Stomach smooth muscle (tissue), 2 donors: ENCODE measurements around the gene ADAM19.

Experiments
- H3K27ac ChIP-seq: one replicate; pipeline ENCODE4 v1.7.0; 2013; ENCODE audit warnings: mild to moderate bottlenecking, low read length, inconsistent platforms
- H3K27me3 ChIP-seq, 2 donors: one replicate each; pipeline ENCODE4 v1.7.0; 2013; ENCODE audit warnings: low read length in 2 of 2; ENCODE audit not compliant: insufficient read depth in 2 of 2, control insufficient read depth in 1 of 2
- H3K36me3 ChIP-seq, 2 donors: one replicate each; pipeline ENCODE4 v1.7.0; 2013; ENCODE audit warnings: low read length in 2 of 2; ENCODE audit not compliant: control insufficient read depth in 2 of 2, insufficient read depth in 2 of 2
- H3K4me1 ChIP-seq: one replicate; pipeline ENCODE4 v1.7.0; 2013; ENCODE audit warnings: low read length; ENCODE audit not compliant: control insufficient read depth, insufficient read depth
- H3K4me3 ChIP-seq, 2 donors: one replicate each; pipeline ENCODE4 v1.7.0; 2013; ENCODE audit warnings: low read length in 2 of 2
- H3K9ac ChIP-seq, 2 donors: one replicate each; pipeline ENCODE4 v1.7.0; 2013; ENCODE audit warnings: low read length in 2 of 2, mild to moderate bottlenecking in 1 of 2
- H3K9me3 ChIP-seq, 2 donors: one replicate each; pipeline ENCODE4 v1.7.0; 2013; ENCODE audit warnings: low read length in 2 of 2; ENCODE audit not compliant: control insufficient read depth in 2 of 2
- donor health status: healthy.
- donor health status: Pancreatic carcinoma.

ADAM19 gene

DNA sequence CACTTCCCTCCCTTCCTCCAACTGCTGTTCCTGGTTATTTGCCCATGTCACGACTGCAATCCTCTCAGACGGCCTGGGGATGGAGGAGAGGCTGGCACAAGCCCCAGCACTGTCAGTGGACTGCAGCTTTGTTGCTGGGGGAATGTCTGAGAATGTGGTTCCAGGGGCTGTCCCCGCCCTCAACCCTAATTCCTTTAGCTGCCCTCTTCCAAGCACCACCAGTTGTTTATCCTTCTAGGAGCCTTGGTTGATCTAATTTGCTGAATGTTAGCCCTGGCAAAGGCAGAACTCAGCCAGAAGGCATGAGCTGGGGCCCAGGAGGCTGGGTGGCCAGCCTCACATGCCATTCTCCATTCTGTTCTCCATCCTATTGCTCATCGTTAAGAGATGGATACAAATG lies 51.6 kb downstream of the ADAM19 start:
- no peaks in the 10 kb centered on the region for H3K9me3 ChIP-seq
- H3K4me1 ChIP-seq: peaks cover 53% of the 10 kb centered on the region
- H3K36me3 ChIP-seq: peaks cover 6 to 15% of the 10 kb centered on the region in 2 donors
- H3K9ac ChIP-seq: peak overlapping the region; percentile 1 to 29
- no peaks in the 10 kb centered on the region for H3K27me3 ChIP-seq
- H3K4me3 ChIP-seq: no peak overlapping the region
- H3K27ac ChIP-seq: peak overlapping the region; percentile 68

GRCh38 chr5:157521704-157522029 lies 53.9 kb downstream of the ADAM19 start:
- H3K27ac ChIP-seq: peak overlapping the region; percentile 74
- H3K36me3 ChIP-seq: peaks cover 9 to 19% of the 10 kb centered on the region in 2 donors
- peaks cover 51% of the 10 kb centered on the region for H3K4me1 ChIP-seq
- H3K9me3 ChIP-seq: no peaks in the 10 kb centered on the region
- no peak overlapping the region for H3K9ac ChIP-seq
- peak overlapping the region in 1 of 2 donors; percentile 29 for H3K4me3 ChIP-seq
- no peaks in the 10 kb centered on the region for H3K27me3 ChIP-seq

DNA sequence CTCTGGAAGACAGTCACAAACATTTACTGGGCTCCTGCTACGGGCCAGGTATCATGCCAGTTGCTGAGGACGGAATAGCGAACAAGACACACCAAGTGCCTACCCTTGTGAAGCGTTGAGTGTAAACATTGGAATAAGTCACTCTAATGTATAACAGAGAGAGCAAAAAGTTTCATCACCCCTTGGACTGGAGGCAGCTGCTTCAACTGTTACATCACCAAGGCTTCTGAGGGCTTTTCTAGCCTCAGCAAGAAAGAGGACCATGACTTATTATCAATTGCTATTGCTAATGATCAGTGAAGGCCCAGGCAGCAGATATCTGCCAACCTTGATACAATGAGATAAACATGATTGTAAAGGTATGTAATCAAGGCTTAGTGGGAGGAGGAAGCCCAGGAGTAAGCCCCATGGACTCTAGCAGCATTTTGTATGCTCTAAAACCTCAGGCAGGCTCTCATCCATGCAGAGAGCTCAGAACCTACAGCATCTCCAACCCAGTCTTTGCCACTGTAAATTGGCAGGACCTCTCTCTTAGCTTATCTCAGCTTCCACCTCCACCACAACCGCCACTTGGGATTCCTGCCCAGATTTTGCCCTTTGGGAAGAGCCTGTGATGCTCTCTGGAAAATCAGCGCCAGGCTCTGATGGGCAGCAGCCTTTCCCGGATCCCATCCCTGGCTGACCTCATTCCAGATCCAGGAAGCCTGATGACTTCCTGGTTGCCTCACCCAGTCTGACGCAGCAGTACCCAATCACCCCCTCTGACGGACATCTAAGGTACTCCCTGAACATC lies 54.5 kb downstream of the ADAM19 start:
- no peaks in the 10 kb centered on the region for H3K27me3 ChIP-seq
- H3K27ac ChIP-seq: peak overlapping the region; percentile 74
- H3K9ac ChIP-seq: peak overlapping the region in 1 of 2 donors; percentile 23
- peak overlapping the region in 1 of 2 donors; percentile 29 for H3K4me3 ChIP-seq
- peaks cover 56% of the 10 kb centered on the region for H3K4me1 ChIP-seq
- peaks cover 9 to 23% of the 10 kb centered on the region in 2 donors for H3K36me3 ChIP-seq
- H3K9me3 ChIP-seq: no peaks in the 10 kb centered on the region

- peaks cover 12 to 27% of the 10 kb centered on the region in 2 donors for H3K36me3 ChIP-seq
- no peaks in the 10 kb centered on the region for H3K9me3 ChIP-seq
- H3K27ac ChIP-seq: peak overlapping the region; percentile 24
- H3K4me1 ChIP-seq: peaks cover 54% of the 10 kb centered on the region
- no peaks in the 10 kb centered on the region for H3K27me3 ChIP-seq
- H3K9ac ChIP-seq: no peak overlapping the region
- H3K4me3 ChIP-seq: no peak overlapping the region
Measured at GRCh38 chr5:157519579-157520253, 55.9 kb downstream of the ADAM19 start.

- Histone ChIP-seq H3K9me3 (no peaks in the 10 kb centered on the region), H3K27me3 (no peaks in the 10 kb centered on the region), H3K4me1 (peaks cover 46% of the 10 kb centered on the region), H3K9ac (no peak overlapping the region), H3K27ac (peak overlapping the region; percentile 24), H3K36me3 (peaks cover 13 to 32% of the 10 kb centered on the region in 2 donors), H3K4me3 (no peak overlapping the region)
Measured at GRCh38 chr5:157518963-157519362, 56.6 kb downstream of the ADAM19 start.

DNA sequence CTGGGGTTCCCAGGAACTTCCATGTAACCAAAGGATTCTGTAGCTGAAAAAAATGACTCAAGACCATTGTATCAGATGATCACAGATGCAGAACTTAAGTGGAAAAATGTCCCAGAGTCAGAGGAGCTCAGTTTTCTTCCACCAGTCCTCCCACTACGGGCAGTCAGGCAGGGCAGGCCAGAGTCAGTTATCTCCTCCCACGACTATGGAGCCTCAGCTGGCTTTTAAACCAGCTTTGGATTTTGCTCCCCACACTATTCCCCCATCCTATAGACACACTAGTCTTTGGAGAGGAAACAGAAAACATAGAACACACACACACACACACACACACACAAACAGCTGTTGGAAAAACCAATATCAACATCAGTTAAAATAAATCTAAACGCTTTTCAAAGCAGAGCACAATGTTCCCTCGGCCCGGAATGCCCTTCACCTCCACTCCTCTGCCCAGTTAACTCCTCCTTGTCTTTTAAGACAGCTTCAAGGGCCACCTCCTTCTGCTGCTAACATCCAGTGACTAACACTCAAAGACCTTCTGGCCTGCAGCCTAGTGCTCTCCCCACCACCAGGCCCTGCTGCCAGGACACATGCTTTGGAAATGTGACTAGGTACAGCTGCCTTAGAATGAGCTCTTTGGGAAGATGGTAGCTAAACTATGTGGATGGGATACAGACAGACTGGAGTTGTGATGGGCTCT lies 58.8 kb downstream of the ADAM19 start:
- peaks cover 41% of the 10 kb centered on the region for H3K4me1 ChIP-seq
- no peaks in the 10 kb centered on the region for H3K9me3 ChIP-seq
- H3K4me3 ChIP-seq: peak overlapping the region in 1 of 2 donors; percentile 15
- H3K36me3 ChIP-seq: peaks cover 20 to 43% of the 10 kb centered on the region in 2 donors
- H3K27ac ChIP-seq: peak overlapping the region; percentile 89
- peak overlapping the region in 1 of 2 donors; percentile 47 for H3K9ac ChIP-seq
- H3K27me3 ChIP-seq: no peaks in the 10 kb centered on the region

DNA sequence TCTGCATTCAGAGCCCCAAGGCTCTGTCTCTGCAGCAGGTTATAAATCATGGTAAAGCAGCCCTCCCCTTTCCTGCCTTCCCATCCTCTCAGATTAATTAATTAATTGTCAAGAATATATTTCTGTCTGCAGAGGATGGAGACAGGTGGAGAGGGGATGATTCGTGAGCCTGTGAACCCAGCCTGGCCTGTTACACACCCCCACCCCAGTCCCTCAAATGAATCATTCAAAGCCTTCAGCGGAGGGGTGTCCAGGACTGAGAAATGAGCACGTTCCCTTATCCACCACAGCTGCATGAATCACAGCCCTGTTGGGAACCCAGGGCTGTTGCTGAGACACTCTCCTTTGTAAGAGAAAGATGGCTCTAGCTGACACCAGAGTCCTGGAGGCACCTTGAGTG lies 59.6 kb downstream of the ADAM19 start:
- peak overlapping the region; percentile 89 for H3K27ac ChIP-seq
- H3K4me1 ChIP-seq: peaks cover 40% of the 10 kb centered on the region
- peaks cover 19 to 42% of the 10 kb centered on the region in 2 donors for H3K36me3 ChIP-seq
- H3K9ac ChIP-seq: peak overlapping the region; percentile 29 to 47
- no peak overlapping the region for H3K4me3 ChIP-seq
- no peaks in the 10 kb centered on the region for H3K9me3 ChIP-seq
- H3K27me3 ChIP-seq: no peaks in the 10 kb centered on the region

DNA sequence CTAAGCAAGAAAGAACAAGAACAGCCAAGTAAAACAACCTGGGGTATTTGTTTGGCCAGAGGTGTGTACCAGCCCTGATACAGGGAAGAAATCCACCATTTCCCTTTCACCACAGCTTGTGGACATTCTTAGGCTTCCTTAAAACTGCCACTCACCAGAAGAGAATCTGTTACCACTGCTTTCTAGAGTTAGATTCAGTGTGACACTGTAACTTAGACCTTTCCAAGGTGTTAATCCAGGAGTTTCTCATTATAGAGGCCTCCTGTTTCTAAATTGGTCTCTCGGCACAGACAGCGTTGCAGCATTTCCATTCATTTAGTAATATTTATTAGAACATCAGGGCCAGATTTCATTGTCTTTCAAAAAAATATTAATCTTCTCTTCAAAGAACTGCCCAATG lies 60.6 kb downstream of the ADAM19 start:
- peaks cover 21 to 35% of the 10 kb centered on the region in 2 donors for H3K36me3 ChIP-seq
- no peak overlapping the region for H3K4me3 ChIP-seq
- H3K9me3 ChIP-seq: no peaks in the 10 kb centered on the region
- H3K27me3 ChIP-seq: no peaks in the 10 kb centered on the region
- H3K4me1 ChIP-seq: peaks cover 40% of the 10 kb centered on the region
- H3K27ac ChIP-seq: no peak overlapping the region
- H3K9ac ChIP-seq: no peak overlapping the region

GRCh38 chr5:157513182-157513581 lies 62.4 kb downstream of the ADAM19 start:
- Histone ChIP-seq H3K9me3 (no peaks in the 10 kb centered on the region), H3K27me3 (no peaks in the 10 kb centered on the region), H3K9ac (no peak overlapping the region), H3K36me3 (peaks cover 26 to 40% of the 10 kb centered on the region in 2 donors), H3K4me3 (no peak overlapping the region), H3K27ac (peak overlapping the region; percentile 83), H3K4me1 (peaks cover 40% of the 10 kb centered on the region)

GRCh38 chr5:157511651-157512644 lies 63.6 kb downstream of the ADAM19 start:
- Histone ChIP-seq H3K4me3 (peak overlapping the region in 1 of 2 donors; percentile 35), H3K9me3 (no peaks in the 10 kb centered on the region), H3K4me1 (peaks cover 32% of the 10 kb centered on the region), H3K27ac (peak overlapping the region; percentile 83), H3K9ac (peak overlapping the region in 1 of 2 donors; percentile 29), H3K36me3 (peaks cover 28 to 46% of the 10 kb centered on the region in 2 donors), H3K27me3 (no peaks in the 10 kb centered on the region)
